Right lobe of liver (tissue), 4 donors: ENCODE results near the gene ACTN1.

Experiments used
- POLR2A ChIP-seq: fragments of 450-650 bp; IDR thresholded peaks from one replicate; pipeline ENCODE4 v1.6.1; 2017; ENCODE audit warnings: antibody characterized with exemption, mild to moderate bottlenecking
- TF ChIP-seq, protein P1 (sequence below), 4 donors: fragments of 200-600 bp in 3 of 4; fragments of 450-650 bp in 1 of 4; IDR thresholded peaks; one replicate each; pipeline versions ENCODE4 v1.5.1 to v1.8.0; 2016 to 2022; ENCODE audit warnings: antibody characterized with exemption in 4 of 4, mild to moderate bottlenecking in 2 of 4
- donor health status: DM: no; HTN: no; CAD: no.
- donor health status: DM: no; HTN: no; CAD: no.
- donor health status: DM: no; HTN: yes; CAD: no.

DNA sequence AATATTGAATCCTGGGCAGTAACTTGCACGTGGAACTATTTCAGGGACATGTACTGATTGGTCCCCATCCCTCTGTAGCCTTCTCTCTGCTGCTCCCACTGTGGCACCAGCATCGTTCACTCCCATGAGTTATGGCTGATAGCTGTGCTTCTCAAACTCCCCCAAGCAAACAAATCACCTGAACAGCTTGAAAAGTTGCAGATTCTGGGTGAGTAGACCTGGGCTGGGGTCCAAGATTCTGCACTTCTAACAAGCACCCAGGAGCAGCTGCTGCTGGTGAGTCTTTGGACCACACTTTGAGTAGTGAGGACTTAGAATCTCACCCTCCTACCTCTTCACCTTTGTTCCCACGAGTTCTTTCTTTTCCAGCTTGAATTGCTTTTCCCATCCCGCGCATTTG, 136.8 kb downstream of the ACTN1 start:
- TF ChIP-seq, protein P1, sequence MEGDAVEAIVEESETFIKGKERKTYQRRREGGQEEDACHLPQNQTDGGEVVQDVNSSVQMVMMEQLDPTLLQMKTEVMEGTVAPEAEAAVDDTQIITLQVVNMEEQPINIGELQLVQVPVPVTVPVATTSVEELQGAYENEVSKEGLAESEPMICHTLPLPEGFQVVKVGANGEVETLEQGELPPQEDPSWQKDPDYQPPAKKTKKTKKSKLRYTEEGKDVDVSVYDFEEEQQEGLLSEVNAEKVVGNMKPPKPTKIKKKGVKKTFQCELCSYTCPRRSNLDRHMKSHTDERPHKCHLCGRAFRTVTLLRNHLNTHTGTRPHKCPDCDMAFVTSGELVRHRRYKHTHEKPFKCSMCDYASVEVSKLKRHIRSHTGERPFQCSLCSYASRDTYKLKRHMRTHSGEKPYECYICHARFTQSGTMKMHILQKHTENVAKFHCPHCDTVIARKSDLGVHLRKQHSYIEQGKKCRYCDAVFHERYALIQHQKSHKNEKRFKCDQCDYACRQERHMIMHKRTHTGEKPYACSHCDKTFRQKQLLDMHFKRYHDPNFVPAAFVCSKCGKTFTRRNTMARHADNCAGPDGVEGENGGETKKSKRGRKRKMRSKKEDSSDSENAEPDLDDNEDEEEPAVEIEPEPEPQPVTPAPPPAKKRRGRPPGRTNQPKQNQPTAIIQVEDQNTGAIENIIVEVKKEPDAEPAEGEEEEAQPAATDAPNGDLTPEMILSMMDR (IDR thresholded peaks at IDR 0.05), result no peak
- TF ChIP-seq POLR2A, result no peak
